Measurements from ENCODE around the gene VPS51. TPM values are rescaled to one million over a fixed set of nuclear protein-coding genes. Genes with fewer than 3 reads are reported as not detected.
A peak's percentile ranks its signal among the peaks of the same experiment; 100 is the strongest.

VPS51 gene
- total and polyA plus RNA-seq, 2 of the 13 experiments (the other 11 are each of a cell fraction or from before 2014, with no cell fraction given): 76.3 to 90.6 TPM

- TF ChIP-seq, protein P1, sequence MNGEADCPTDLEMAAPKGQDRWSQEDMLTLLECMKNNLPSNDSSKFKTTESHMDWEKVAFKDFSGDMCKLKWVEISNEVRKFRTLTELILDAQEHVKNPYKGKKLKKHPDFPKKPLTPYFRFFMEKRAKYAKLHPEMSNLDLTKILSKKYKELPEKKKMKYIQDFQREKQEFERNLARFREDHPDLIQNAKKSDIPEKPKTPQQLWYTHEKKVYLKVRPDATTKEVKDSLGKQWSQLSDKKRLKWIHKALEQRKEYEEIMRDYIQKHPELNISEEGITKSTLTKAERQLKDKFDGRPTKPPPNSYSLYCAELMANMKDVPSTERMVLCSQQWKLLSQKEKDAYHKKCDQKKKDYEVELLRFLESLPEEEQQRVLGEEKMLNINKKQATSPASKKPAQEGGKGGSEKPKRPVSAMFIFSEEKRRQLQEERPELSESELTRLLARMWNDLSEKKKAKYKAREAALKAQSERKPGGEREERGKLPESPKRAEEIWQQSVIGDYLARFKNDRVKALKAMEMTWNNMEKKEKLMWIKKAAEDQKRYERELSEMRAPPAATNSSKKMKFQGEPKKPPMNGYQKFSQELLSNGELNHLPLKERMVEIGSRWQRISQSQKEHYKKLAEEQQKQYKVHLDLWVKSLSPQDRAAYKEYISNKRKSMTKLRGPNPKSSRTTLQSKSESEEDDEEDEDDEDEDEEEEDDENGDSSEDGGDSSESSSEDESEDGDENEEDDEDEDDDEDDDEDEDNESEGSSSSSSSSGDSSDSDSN (CRISPR knock-in tag; IDR thresholded peaks at IDR 0.05): peak; percentile 41; the same call in 1 of the 2 replicates
- TF ChIP-seq ZNF468 (CRISPR knock-in tag; IDR thresholded peaks at IDR 0.05) (no peak), SSRP1 (CRISPR knock-in tag; IDR thresholded peaks at IDR 0.05) (no peak), IRX3 (CRISPR knock-in tag; IDR thresholded peaks at IDR 0.05; ENCODE audit: borderline replicate concordance, low read depth) (no peak), CSRNP2 (CRISPR knock-in tag; conservative IDR thresholded peaks at IDR 0.05; ENCODE audit: low read depth) (no peak), ZNF234 (CRISPR knock-in tag; conservative IDR thresholded peaks at IDR 0.05) (no peak), ZBTB7A (CRISPR knock-in tag; IDR thresholded peaks at IDR 0.05) (no peak), RBM39 (IDR thresholded peaks at IDR 0.05; ENCODE audit: low read depth, low read length, poor library complexity, severe bottlenecking) (peak; percentile 38), ZNF556 (CRISPR knock-in tag; IDR thresholded peaks at IDR 0.05; ENCODE audit: borderline replicate concordance) (no peak), ZSCAN31 (CRISPR knock-in tag; IDR thresholded peaks at IDR 0.05; ENCODE audit: low read depth) (no peak), ELF3 (CRISPR knock-in tag; IDR thresholded peaks at IDR 0.05) (no peak), BRCA1 (CRISPR knock-in tag; IDR thresholded peaks at IDR 0.05) (no peak), ZNF598 (CRISPR knock-in tag; IDR thresholded peaks at IDR 0.05; ENCODE audit: borderline replicate concordance) (0 out of 2 replicates have a peak, but pooled peaks have one; percentile 28), TRAFD1 (CRISPR knock-in tag; IDR thresholded peaks at IDR 0.05; ENCODE audit: borderline replicate concordance) (no peak), MXD4 (CRISPR knock-in tag; IDR thresholded peaks at IDR 0.05) (no peak), ZNF776 (CRISPR knock-in tag; IDR thresholded peaks at IDR 0.05) (no peak), EP300 (IDR thresholded peaks at IDR 0.05; ENCODE audit: low read depth in 2 of 2, low read length in 2 of 2) (no peak), EP300 (CRISPR knock-in tag; IDR thresholded peaks at IDR 0.05; ENCODE audit: borderline replicate concordance) (no peak), ZNF335 (CRISPR knock-in tag; IDR thresholded peaks at IDR 0.05) (no peak)
- TF ChIP-seq, protein P2, sequence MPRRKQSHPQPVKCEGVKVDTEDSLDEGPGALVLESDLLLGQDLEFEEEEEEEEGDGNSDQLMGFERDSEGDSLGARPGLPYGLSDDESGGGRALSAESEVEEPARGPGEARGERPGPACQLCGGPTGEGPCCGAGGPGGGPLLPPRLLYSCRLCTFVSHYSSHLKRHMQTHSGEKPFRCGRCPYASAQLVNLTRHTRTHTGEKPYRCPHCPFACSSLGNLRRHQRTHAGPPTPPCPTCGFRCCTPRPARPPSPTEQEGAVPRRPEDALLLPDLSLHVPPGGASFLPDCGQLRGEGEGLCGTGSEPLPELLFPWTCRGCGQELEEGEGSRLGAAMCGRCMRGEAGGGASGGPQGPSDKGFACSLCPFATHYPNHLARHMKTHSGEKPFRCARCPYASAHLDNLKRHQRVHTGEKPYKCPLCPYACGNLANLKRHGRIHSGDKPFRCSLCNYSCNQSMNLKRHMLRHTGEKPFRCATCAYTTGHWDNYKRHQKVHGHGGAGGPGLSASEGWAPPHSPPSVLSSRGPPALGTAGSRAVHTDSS (CRISPR knock-in tag; conservative IDR thresholded peaks at IDR 0.05): no peak
- TF ChIP-seq, protein P3, sequence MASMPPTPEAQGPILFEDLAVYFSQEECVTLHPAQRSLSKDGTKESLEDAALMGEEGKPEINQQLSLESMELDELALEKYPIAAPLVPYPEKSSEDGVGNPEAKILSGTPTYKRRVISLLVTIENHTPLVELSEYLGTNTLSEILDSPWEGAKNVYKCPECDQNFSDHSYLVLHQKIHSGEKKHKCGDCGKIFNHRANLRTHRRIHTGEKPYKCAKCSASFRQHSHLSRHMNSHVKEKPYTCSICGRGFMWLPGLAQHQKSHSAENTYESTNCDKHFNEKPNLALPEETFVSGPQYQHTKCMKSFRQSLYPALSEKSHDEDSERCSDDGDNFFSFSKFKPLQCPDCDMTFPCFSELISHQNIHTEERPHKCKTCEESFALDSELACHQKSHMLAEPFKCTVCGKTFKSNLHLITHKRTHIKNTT (CRISPR knock-in tag; IDR thresholded peaks at IDR 0.05): no peak
Measured at GRCh38 chr11:65150509-65151299, 54.7 kb downstream of the VPS51 start (continued).
